Activated naive CD8-positive, alpha-beta T cell treated with anti-CD3 and anti-CD28 coated beads, Interleukin-2, amount 50 U/mL, for 16 hours (primary cell): ENCODE measurements around the gene SLC26A11.
A peak's percentile ranks its signal among the peaks of the same experiment; 100 is the strongest.
"Not testable (repeated sequence)": the region's sequence is repeated elsewhere in the genome, so short reads cannot be mapped to it uniquely, and the experiment has no call there.

Experiments
- DNase-seq: peaks from one replicate; pipeline ENCODE4 v3.0.0-alpha.2; 2020; ENCODE audit warnings: low read depth, low spot score

SLC26A11 gene

DNA sequence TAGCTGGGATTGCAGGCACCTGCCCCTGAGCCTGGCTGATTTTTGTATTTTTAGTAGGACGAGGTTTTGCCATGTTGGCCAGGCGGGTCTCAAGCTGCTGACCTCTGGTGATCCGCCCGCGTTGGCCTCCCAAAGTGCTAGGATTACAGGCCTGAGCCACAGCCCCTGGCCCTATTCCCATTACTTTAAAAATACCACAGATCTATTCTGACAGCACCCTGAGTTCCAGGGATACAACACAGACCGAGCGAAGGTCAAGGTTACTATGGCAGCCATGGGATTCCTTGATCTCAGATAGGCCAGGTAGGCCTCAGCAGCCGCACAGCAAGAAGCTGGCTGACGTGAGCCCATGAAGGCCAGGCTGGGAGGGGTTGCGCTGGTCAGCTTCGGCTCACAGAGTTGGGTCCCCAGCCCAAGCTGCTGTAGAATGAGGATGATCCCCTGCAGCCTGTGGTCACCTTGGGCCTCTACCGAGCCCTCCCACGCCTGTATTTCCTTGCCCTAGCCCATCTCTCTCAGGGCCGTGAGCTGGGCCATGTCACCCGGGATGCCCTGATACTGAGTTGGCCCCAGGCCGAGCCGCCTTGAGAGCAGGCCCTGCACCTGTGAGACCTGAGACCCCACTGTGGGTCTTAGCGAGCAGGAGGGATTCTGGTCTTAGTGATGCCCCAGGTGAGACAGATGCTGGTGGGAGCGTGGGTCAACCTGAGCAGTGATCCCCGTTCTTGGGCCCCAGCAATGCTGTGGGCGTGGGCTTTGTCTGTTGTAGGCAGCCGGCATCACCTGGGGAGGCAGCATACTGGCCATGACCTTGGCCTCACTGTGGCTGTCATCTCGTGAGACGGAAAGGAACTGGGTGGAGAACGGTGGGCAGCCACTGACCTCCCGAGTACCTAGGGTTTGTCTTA, 23.6 kb downstream of the SLC26A11 start:
- no peak for DNase-seq

DNA sequence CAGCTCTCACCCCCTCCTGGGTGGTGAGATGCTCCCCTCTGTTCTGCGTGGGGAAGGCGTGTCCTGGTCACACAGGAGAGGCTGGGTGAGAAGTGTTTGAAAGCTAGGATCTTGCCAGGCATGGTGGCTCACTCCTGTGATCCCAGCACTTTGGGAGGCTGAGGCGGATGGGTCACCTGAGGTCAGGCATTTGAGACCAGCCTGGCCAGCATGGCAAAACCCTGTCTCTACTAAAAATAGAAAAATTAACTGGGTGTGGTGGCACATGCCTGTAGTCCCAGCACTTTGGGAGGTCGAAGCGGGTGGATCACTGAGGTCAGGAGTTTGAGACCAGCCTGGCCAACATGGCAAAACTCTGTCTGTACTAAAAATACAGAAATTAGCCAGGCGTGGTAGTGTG, 24.2 kb downstream of the SLC26A11 start:
- DNase-seq: not testable (repeated sequence)

DNA sequence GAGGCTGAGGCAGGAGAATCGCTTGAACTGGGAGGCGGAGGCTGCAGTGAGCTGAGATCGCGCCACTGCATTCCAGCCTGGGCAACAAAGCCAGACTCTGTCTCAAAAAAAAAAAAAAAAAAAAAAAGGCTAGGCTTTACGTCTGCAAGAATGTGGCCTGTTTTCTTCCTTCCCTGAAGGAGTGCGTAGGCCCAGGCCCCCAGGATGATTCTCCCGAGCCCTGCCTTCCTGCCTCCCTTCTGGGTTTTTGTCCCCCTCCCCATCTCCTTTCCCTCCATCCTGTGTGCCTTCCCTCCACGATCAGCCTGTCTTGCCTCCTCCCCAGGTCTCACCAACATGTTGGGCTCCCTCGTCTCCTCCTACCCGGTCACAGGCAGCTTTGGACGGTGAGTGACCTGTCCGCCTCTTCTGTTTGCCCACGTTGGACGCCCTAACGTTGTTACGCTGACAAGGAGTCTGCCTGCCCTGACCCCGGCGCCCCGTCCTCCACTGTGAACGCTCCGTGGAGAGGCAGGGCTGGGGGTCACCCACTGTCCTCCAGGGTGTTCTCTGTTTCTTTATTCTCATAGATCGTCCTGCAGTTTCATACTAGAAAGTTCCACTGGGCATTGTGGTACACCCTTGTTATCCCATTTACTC, 24.8 kb downstream of the SLC26A11 start:
- no peak for DNase-seq

DNA sequence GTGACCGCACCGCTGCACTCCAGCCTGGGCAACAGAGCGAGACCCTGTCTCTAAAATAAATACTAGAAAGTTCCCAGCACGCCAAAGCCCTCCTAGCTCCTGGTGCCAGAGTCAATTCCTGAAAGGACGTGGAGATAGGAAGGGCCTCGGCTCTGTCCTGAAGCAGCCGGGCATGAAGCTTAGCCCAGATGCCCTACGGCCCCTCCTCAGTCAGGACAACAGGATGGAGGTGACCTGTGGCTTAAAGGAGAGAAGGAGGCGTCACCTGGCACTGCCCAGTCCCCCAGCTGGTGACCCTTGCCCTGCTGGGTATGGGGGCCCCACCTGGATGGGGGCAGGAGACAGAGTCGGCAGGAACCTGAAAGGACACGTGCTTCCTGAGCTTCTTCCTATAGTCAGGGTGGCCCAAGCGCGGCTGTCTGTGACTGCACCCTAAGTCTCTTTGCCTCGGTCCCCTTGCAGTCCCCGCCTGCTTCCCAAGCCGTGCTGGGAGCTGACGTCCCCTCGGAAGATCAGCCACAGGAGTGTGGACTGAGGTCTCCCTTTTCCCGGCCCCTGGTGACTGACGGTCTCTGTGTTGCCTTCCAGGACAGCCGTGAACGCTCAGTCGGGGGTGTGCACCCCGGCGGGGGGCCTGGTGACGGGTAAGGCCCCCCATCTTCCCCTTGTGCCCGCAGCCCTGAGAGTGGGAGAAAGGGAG, 25.5 kb downstream of the SLC26A11 start:
- no peak for DNase-seq

DNA sequence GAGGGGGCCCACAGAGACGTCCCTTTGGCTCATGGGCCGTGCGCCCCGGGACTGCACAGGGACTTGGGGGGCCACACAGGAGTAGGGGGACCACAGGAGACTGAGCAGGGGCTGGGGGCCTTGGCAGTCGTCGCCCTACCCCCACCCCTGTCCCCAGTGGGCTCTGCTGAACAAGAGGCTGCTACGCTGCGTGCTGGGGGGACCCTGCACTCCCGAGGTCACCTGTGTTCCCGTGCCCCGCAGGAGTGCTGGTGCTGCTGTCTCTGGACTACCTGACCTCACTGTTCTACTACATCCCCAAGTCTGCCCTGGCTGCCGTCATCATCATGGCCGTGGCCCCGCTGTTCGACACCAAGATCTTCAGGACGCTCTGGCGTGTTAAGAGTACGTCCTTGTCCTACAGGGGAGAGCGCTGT, 26.0 kb downstream of the SLC26A11 start:
- DNase-seq: no peak

DNA sequence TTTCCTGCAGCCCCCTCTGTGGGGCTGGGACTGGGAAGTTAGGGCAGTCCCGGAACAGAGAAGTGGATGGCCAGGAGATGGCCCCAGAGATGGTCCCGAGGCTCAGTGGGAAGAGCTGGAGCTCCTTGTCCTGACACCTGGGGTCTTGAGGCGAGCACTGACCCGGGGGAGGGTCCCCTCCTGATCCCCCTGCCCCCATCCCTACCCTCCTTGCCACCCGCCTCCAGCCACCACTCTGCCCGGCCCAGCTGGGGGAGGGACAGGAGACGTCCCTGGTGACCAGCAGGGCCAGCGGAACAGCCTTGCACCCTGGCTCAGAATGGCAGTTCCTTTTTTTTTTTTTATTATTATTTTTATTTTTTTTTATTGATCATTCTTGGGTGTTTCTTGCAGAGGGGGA, 26.5 kb downstream of the SLC26A11 start:
- DNase-seq: no peak

DNA sequence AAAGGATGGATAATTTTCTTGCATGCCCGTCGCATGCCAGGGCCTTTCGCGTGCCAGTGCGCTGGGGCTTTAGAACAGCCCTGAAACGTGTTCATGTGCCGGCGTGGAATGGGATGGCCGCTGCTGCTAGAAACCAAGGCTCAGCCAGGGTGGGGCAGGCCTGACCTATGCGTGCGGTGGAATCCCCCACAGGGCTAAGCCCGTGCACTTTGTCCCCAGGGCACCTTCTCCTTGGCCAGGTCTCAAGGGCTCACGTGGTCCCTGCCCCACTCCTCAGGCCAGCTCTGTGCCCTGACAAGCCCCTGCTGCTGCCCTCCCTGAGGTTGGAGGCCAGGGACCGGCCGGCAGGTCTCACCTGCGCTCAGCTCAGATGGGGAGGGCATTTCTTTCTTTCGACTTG, 27.3 kb downstream of the SLC26A11 start:
- DNase-seq: no peak

DNA sequence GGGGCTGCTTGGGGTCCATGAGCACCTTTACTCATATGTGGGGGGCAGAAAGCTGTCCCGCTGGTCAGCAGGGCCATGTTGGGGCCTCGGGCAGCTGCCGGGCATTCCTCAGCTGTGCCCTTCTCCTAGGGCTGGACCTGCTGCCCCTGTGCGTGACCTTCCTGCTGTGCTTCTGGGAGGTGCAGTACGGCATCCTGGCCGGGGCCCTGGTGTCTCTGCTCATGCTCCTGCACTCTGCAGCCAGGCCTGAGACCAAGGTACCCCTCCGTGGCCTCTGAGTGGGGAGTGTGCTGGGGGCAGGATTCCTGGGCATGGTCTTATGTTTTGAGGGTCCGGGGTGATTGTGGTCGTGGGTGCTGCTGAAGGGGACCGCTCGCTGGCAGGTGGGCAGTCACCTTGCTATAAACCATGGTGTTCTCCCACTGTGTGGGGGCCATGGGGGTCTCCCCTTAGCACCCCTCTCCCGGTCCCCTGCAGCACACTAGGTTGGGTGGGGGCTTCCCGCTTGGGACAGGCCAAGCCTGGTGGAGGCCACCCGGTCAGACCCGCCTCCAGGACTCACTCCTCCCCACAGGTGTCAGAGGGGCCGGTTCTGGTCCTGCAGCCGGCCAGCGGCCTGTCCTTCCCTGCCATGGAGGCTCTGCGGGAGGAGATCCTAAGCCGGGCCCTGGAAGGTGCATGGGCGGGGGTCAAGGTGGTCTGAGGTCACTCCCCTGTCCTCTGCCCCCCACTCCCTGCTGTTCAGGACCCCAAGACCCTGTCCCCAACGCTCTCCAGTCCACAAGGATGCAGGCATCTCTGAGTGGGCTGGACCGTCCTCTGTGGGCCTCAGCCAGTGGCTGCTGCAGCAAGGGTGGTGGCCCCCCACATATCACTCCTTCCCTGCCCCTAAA, 28.0 kb downstream of the SLC26A11 start:
- DNase-seq: no peak

DNA sequence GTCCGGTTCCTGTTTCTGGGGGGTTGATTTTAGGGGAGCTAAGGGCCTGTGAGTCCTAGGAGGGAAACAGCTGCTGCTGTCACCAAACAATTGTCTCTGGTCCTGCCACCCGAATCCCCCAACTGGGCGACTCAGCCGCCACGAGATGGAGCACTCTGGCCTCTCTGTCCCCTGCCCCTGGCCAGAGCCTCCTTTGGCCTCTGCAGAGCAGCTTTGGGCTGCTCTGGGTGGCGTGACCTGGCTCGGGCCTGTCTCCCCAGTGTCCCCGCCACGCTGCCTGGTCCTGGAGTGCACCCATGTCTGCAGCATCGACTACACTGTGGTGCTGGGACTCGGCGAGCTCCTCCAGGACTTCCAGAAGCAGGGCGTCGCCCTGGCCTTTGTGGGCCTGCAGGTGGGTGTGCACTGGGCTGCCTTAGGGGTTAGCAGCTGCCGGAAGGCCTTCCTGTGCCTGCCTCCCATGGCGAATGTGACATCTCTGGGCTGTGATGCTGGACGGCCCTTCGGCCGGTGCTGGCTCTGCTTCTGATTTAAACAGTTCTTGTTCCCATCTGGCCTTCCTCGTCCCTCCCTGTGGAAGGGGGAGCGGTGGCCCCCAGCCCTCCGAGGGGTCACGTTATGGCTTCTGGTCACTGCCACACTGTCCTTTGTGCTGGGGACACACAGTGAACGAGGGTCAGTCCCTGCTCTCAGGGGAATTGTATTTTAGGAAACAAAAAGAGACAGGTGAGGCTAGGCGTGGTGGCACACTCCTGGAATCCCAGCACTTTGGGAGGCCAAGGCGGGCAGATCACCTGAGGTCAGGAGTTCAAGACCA, 28.9 kb downstream of the SLC26A11 start:
- no peak for DNase-seq

DNA sequence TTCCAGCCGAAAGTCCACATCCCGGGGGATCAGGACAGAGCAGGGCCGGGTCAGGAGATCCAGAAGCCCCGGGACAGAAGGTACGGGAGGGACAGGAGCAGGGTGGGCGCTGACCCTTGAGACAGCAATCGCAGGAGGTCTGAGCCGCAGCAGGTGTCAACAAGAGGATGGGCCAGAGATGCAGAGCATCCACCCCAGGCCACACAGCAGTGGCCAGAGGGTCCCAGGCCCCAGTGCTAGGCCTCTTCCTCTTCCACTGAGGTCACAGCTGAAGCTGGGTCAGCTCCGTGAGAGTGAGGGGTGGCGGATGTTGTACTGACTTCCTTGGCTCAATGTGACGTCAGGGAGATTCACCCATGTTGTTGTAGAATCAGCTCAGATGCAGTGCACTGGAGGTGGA, 31.7 kb downstream of the SLC26A11 start:
- DNase-seq: no peak

DNA sequence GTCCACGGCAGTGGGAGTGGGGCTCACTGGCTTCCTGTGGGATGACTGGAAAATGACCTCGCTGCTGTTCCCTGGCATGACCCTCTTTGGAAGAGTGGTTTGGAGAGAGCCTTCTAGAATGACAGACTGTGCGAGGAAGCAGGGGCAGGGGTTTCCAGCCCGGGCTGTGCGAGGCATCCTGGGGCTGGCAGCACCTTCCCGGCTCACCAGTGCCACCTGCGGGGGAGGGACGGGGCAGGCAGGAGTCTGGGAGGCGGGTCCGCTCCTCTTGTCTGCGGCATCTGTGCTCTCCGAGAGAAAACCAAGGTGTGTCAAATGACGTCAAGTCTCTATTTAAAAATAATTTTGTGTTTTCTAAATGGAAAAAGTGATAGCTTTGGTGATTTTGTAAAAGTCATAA, 32.6 kb downstream of the SLC26A11 start:
- peak; percentile 74 for DNase-seq

DNA sequence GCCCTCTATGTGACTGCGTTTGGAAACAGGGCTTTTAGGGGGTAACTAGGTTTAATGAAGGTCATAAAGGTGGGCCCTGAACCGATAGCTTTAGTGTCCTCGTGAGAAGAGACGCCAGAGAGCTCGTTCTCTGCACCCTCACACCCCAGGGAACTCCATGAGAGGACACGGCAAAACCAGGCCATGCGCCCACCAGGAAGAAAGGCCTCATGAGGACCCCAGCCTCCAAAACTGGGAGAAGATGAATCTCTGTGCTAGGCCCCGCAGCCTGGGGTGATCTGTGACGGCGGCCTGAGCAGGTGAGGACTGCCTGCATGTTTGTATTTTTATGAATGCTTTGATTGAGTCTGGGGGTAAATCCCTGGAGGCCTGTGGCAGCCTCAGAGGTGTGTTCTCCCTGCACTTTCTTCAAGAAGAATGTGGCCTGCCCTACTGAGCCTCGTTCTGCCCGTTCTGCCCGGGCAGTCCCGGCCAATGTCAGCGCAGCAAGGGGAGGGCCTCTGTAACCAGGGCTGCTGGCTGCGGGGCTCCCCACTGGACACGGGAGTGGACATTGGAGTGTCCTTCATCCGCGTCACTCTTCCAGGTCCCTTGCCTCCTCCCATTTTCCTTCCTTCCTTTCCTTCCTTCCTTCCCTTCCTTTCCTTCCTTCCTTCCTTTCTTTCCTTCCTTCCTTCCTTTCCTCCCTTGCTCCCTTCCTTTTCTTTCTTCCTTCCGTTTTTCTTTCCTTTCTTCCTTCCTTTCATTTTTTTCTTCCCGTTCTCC, 33.6 kb downstream of the SLC26A11 start:
- no peak for DNase-seq

DNA sequence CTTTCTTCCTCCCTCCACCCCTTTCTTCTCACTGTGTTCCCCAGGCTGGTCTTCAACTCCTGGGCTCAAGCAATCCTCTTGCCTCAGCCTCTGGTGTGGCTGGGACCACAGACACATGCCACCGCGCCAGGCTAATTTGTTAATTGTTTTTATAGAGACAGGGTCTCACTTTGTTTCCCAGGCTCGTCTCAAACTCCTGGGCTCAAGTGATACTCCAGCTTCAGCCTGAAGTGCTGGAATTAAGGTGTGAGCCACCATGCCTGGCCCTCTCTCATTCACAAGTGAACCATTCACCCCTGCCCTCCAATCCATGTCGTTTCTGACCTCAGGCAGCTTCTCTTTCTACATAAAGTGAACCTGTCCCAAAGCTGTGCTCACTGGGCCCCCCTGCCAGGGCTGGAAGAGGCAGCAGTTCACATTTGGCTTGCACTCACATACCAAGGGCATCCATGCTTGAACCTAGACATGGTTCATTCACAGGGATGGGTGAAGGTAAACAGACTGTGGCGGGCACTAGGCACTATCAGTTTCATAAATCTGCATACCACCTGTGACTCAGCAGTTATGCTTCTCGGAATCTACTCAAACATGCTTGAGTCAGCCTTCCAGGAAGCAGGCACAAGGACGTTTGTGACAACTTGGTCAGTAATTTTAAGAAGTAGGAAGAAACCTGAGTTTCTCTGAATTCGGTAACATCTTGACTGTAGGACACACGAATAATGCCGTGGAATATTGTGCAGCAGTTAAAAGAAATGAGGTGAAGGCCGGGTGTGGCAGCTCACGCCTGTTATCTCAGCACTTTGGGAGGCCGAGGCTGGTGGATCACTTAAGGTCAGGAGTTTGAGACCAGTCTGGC, 34.4 kb downstream of the SLC26A11 start:
- DNase-seq: no peak

DNA sequence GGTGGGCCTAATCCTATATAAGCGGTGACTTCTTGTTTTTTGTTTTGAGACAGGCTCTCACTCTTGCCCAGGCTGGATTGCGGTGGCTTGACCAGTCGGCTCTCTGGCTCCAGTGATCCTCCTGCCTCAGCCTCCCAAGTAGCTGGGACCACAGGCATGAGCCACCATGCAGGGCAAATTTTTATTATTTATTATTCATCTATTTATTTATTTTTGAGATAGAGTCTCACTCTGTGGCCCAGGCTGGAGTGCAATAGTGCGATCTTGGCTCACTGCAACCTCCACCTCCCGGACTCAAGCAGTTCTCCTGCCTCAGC, 35.8 kb downstream of the SLC26A11 start:
- no peak for DNase-seq

DNA sequence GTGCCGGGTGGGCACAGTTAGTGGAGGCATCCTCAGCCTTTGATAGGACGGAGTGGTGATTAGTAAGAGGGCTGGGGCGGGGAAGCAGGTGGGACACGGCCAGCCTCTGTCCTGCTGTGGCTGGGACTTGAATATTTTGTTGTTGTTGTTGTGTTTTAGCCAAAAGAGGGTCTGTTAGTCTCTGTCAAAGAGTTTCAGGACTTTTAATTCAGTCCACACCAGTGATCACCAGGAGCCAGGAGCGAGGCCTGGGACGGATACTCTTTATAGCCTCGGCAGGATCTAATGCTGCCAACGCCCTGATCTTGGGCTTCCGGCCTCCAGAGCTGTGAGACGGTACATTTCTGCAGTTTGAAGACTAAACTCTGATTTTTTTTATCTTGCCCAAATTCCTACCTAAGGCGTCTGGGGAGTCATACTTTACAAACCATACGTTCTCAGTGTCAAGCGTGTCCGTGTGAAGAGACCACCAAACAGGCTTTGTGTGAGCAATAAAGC, 37.5 kb downstream of the SLC26A11 start:
- DNase-seq: no peak

DNA sequence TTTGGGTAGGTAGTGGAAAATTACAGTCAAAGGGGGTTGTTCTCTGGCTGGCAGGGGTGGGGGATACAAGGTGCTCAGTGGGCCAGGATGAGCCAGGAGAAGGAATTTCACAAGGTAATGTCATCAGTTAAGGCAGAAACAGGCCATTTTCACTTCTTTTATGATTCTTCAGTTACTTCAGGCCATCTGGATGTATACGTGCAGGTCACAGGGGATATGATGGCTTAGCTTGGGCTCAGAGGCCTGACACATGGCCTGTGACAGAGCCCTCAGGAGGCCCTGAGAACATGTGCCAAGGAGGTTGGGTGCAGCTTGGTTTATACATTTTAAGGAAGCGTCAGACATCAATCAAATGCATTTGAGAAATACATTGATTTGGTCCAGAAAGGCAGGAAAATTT, 38.1 kb downstream of the SLC26A11 start:
- DNase-seq: not testable (repeated sequence)

DNA sequence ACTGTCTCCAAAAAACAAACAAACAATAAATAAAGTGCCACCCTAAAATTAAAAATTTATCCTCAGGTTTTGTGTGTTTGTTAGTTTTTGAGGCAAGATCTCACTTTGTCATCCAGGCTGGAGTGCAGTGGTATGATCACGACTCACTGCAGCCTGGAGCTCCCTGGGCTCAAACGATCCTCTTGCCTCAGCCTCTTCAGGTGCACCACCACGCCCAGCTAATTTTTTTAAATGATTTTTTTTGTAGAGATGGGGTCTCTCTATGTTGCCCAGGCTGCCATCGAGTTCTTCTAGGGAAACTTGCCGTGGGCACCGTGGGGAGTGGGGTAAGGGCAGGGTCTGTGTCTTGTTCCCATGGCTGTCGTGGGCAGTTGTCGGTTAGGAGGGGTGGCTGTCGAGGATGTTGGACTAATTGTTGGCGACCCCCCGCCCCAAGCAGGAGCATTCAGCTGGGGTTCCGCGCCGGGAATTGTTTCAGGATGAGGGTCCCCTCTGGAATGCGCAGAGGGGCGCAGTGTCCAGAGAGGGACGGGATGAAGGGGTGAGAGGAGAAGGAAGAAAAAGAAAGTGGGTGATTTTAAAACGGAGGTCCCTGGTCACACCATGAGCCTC, 39.3 kb downstream of the SLC26A11 start:
- DNase-seq: no peak

DNA sequence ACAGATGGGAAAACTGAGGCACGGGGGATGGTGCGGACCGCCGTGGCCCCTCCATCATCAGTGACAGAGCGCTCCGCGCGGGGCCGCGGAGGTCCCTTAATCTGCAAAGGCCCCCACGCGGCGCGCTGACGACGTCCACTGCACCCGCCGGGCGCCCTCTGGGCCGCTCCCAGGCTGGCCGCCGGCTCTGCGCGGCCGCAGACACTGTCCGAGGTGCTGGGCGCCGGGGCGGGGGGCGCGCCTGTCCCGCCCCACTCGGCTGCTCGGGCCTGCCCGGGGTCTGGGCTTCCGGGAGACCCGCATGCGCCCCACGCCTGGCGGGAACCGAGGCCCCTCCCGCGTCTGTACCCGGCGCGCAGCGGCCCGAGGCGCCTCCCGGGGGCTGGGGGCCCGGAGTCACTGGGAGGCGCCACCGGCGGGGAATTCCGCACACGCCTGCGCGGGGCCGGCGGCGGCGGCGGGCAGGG, 39.9 kb downstream of the SLC26A11 start:
- peak; percentile 52 for DNase-seq
